K562 (cell line): ENCODE measurements around the gene GRB10. TPM values are rescaled to one million over a fixed set of nuclear protein-coding genes. Genes with fewer than 3 reads are reported as not detected.

ENCODE experiments used
- ATAC-seq: fragments of 200-7000 bp; cut with Tn5 transposase; 3 replicates; pipeline ENCODE4 v1.9.1; 2020; ENCODE audit warnings: moderate library complexity
- BruUV-seq: library from RNA; stranded (reverse); fragments of 400-500 nt; replicated peaks from 2 replicates; lab custom pipeline; 2021; lab: Mats Ljungman, UMichigan
- CTCF ChIA-PET: fragments of 300-600 bp; formaldehyde crosslinking; extraction: SDS; loops from one replicate; lab custom pipeline; 2021; ENCODE audit warnings: low intra/inter-chr PET ratio; lab: Yijun Ruan, JAX
- POLR2A ChIA-PET: fragments of 300-600, 350-650 bp; sonication (Branson Sonifier 250); formaldehyde crosslinking; extraction: SDS; loops from one replicate; lab custom pipeline; 2021; ENCODE audit warnings: antibody characterized with exemption, inconsistent platforms; lab: Yijun Ruan, JAX
- DNase-seq, 4 experiments: peaks; one replicate each; pipeline versions ENCODE4 v3.0.0 to v3.0.0-alpha.2; 2011 to 2018; ENCODE audit warnings: low spot score in 3 of 4, mixed read lengths in 3 of 4; ENCODE audit errors: extremely low read depth in 1 of 4
- FAIRE-seq: peaks from 2 replicates; lab custom pipeline; 2011; peaks lifted over from hg19 to GRCh38; lab: Jason Lieb, UNC
- H2AFZ ChIP-seq: 2 replicates; pipeline ENCODE4 v1.6.0; 2011; ENCODE audit warnings: low read depth, low read length, control low read depth, inconsistent platforms
- H3K27ac ChIP-seq: fragments of 200-600 bp; 3 replicates; pipeline ENCODE4 v1.8.0; 2011; ENCODE audit warnings: low read depth, mild to moderate bottlenecking, control low read depth, inconsistent platforms, low read length, moderate library complexity, mixed read lengths; ENCODE audit errors: extremely low read depth
- H3K27me3 ChIP-seq, 2 experiments: fragments of 300-600 bp in 1 of 2; 2 replicates in 1 of 2; 3 replicates in 1 of 2; pipeline versions ENCODE4 v1.6.0 to v1.8.0; 2011; ENCODE audit warnings: inconsistent platforms in 2 of 2, low read length in 2 of 2, mild to moderate bottlenecking in 1 of 2, mixed read lengths in 1 of 2, moderate library complexity in 1 of 2; ENCODE audit not compliant: control insufficient read depth in 2 of 2, insufficient read depth in 2 of 2
- H3K36me3 ChIP-seq: fragments of 300-600 bp; 3 replicates; pipeline ENCODE4 v1.8.0; 2011; ENCODE audit warnings: mild to moderate bottlenecking, low read length, inconsistent platforms; ENCODE audit not compliant: control insufficient read depth, insufficient read depth
- H3K4me1 ChIP-seq, 2 experiments: fragments of 200-600 bp in 1 of 2; replicated peaks in 1 of 2; 2 replicates in 1 of 2; 3 replicates in 1 of 2; pipeline versions ENCODE4 v1.5.1 to v1.8.0; 2011; ENCODE audit warnings: inconsistent platforms in 2 of 2, low read length in 2 of 2, mild to moderate bottlenecking in 1 of 2, mixed read lengths in 1 of 2, moderate library complexity in 1 of 2; ENCODE audit not compliant: control insufficient read depth in 2 of 2, insufficient read depth in 2 of 2
- H3K4me2 ChIP-seq: 2 replicates; pipeline ENCODE4 v1.6.1; 2011; ENCODE audit warnings: low read length, control low read depth, inconsistent platforms, mixed read lengths; ENCODE audit not compliant: insufficient read depth
- H3K4me3 ChIP-seq: fragments of 200-600 bp; sonication (generic), shearing (Covaris generic); 2 replicates; pipeline ENCODE4 v1.5.1; 2016; ENCODE audit warnings: control low read depth, inconsistent platforms
- H3K79me2 ChIP-seq: fragments of 200-600 bp; 3 replicates; pipeline ENCODE4 v1.8.0; 2011; ENCODE audit warnings: low read length, inconsistent platforms; ENCODE audit not compliant: control insufficient read depth, insufficient read depth
- H3K9ac ChIP-seq, 2 experiments: 2 replicates each; pipeline versions ENCODE4 v1.6.0 to v1.6.1; 2011; ENCODE audit warnings: low read depth in 2 of 2, low read length in 2 of 2, control low read depth in 1 of 2, inconsistent platforms in 1 of 2, mild to moderate bottlenecking in 1 of 2, mixed read lengths in 1 of 2; ENCODE audit not compliant: insufficient read depth in 1 of 2
- H3K9me1 ChIP-seq: one replicate; pipeline ENCODE4 v1.6.0; 2011; ENCODE audit warnings: inconsistent platforms, mild to moderate bottlenecking, low read length, moderate library complexity; ENCODE audit not compliant: control insufficient read depth, insufficient read depth
- H3K9me3 ChIP-seq: replicated peaks from 2 replicates; pipeline ENCODE4 v1.5.1; 2011; ENCODE audit warnings: low read depth, low read length, inconsistent platforms; ENCODE audit not compliant: control insufficient read depth, insufficient read depth
- H4K20me1 ChIP-seq: replicated peaks from 2 replicates; pipeline ENCODE4 v1.6.1; 2011; ENCODE audit warnings: low read length, inconsistent platforms, mixed read lengths; ENCODE audit not compliant: control insufficient read depth, insufficient read depth
- ARID2 ChIP-seq: fragments of 450-650 bp; IDR thresholded peaks from 2 replicates; pipeline ENCODE4 v1.6.1; 2017; ENCODE audit warnings: antibody characterized with exemption, mild to moderate bottlenecking
- IRF9 ChIP-seq: fragments of 450-650 bp; IDR thresholded peaks from 2 replicates; pipeline ENCODE4 v1.6.1; 2016; ENCODE audit warnings: missing biosample characterization, missing genetic modification characterization
- NR3C1 ChIP-seq: sonication (generic); formaldehyde crosslinking; IDR thresholded peaks from 2 replicates; pipeline ENCODE4 v1.8.1; 2022; ENCODE audit warnings: missing genetic modification reagents
- PPARD ChIP-seq: fragments of 250-450 bp; sonication (Bioruptor Pico); IDR thresholded peaks from 2 replicates; pipeline ENCODE4 v1.8.0; 2022; ENCODE audit warnings: inconsistent platforms, mild to moderate bottlenecking, moderate library complexity
- SFPQ ChIP-seq: fragments of 200-400 bp; formaldehyde crosslinking; IDR thresholded peaks from 2 replicates; pipeline ENCODE4 v1.6.1; 2017; ENCODE audit warnings: mild to moderate bottlenecking, low read depth, low read length, moderate library complexity
- SMARCA4 ChIP-seq: fragments of 450-650 bp; IDR thresholded peaks from 2 replicates; pipeline ENCODE4 v1.6.1; 2016
- ZNF12 ChIP-seq: sonication (generic); formaldehyde crosslinking; IDR thresholded peaks from 2 replicates; pipeline ENCODE4 v1.4.0; 2020; ENCODE audit warnings: mild to moderate bottlenecking, missing genetic modification reagents
- ZNF551 ChIP-seq: fragments of 250-450 bp; sonication (Bioruptor Pico); IDR thresholded peaks from 2 replicates; pipeline ENCODE4 v1.5.0; 2021; ENCODE audit warnings: mild to moderate bottlenecking, moderate library complexity
- ZSCAN29 ChIP-seq: fragments of 450-650 bp; IDR thresholded peaks from 2 replicates; pipeline ENCODE4 v1.6.1; 2017
- WGBS: fragments of 100-300 bp; shearing (Covaris generic); methylation state at CpG from one replicate; pipeline ENCODE4 v1.1.6; 2016; ENCODE audit warnings: low coverage, mixed read lengths; ENCODE audit not compliant: insufficient coverage; ENCODE audit errors: missing lambda C conversion rate; 5-methylcytosine and 5-hydroxymethylcytosine counted together
- in situ Hi-C: fragments of 300-500 bp; cut with MboI; formaldehyde crosslinking; loops from 4 replicates; pipeline ENCODE4 v1.15.0; 2018; ENCODE audit warnings: inconsistent platforms, mixed read lengths
- intact Hi-C: fragments of 100-400 bp; cut with micrococcal nuclease; formaldehyde crosslinking; loops from 2 replicates; pipeline ENCODE4 v1.14.2; 2022
- polyA plus RNA-seq, 8 experiments: library from polyadenylated mRNA; depleted of rRNA in 4 of 8; stranded (reverse) in 5 of 8; unstranded in 3 of 8; fragments of >200 nt; fragmentation: Nextera tagmentation in 2 of 8; fragmentation: Illumina TruSeq in 1 of 8; extraction: Ambion mirVana in 2 of 8; extraction: Trizol in 1 of 8; gene quantifications; 2 replicates each; pipeline versions ENCODE4 v1.2.1 to v1.2.3, GENCODE V29; 2011 to 2014; ENCODE audit warnings: inconsistent platforms in 1 of 8, missing spikeins in 1 of 8
- total RNA-seq, 7 experiments: library from RNA; depleted of rRNA in 6 of 7; stranded (reverse); fragments of >200 nt in 6 of 7; fragmentation: Illumina TruSeq in 2 of 7; extraction: Trizol in 2 of 7; gene quantifications; 2 replicates each; pipeline versions ENCODE4 v1.2.1 to v1.2.3, GENCODE V29; 2011 to 2021; ENCODE audit warnings: low replicate concordance in 1 of 7
- TF ChIP-seq, protein P1 (sequence below): sonication (generic); formaldehyde crosslinking; IDR thresholded peaks from 2 replicates; pipeline ENCODE4 v1.8.1; 2023; ENCODE audit warnings: mild to moderate bottlenecking, missing genetic modification reagents

GRB10 gene
- total and polyA plus RNA-seq, 9 of the 15 experiments (the other 6 are each of a cell fraction or from before 2014, with no cell fraction given): 8.9 to 88.5 (median 40.7) TPM

GRCh38 chr7:50782375-50783208 lies at the start of gene GRB10 (continued):
- TF ChIP-seq, protein P1, sequence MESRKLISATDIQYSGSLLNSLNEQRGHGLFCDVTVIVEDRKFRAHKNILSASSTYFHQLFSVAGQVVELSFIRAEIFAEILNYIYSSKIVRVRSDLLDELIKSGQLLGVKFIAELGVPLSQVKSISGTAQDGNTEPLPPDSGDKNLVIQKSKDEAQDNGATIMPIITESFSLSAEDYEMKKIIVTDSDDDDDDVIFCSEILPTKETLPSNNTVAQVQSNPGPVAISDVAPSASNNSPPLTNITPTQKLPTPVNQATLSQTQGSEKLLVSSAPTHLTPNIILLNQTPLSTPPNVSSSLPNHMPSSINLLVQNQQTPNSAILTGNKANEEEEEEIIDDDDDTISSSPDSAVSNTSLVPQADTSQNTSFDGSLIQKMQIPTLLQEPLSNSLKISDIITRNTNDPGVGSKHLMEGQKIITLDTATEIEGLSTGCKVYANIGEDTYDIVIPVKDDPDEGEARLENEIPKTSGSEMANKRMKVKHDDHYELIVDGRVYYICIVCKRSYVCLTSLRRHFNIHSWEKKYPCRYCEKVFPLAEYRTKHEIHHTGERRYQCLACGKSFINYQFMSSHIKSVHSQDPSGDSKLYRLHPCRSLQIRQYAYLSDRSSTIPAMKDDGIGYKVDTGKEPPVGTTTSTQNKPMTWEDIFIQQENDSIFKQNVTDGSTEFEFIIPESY: peak; percentile 17; the same call in 1 of the 2 replicates
- TF ChIP-seq IRF9 (no peak), ZNF12 (CRISPR knock-in tag) (no peak)
- TF ChIP-seq, all 486 proteins: peak for 3

DNA sequence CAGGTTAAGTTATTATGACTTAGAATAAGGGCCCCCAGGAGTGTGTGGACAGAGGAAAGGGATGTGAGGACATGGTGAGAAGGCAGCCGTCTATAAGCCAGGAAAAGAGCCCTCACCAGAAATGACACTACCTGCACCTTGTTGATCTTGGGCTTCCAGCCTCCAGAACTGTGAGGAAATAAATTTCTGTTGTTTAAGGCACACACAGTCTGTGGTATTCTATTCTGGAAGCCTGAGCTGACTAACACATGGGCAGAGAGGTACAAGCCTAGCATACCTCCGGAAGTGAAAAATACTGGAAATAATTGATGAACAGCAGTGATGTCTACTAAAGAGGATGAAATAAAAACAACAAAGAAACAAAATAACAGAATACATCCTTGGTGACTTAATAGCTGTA lies 46.1 kb upstream of the GRB10 start:
- DNase-seq: no peak
- H3K79me2 ChIP-seq: no peaks in the 10 kb centered on the region
- H3K9me3 ChIP-seq: no peaks in the 10 kb centered on the region
- H3K4me3 ChIP-seq: no peak overlapping the region
- no peak overlapping the region for H3K9ac ChIP-seq
- WGBS: 0% methylated on average over 2 of the region's 2 CpGs
- ATAC-seq: no peak
- H4K20me1 ChIP-seq: no peaks in the 10 kb centered on the region; the same call in 1 of the 2 replicates
- in situ Hi-C loops (no loop called here), intact Hi-C loops (no loop called here)
- H3K4me2 ChIP-seq: no peak overlapping the region
- POLR2A ChIA-PET: interaction anchor here (0.6 kb wide), 1 partner anchor 23 kb away, joined by 4 read pairs; no protein-coding TSS in a partner anchor
- no peak for FAIRE-seq
- peaks cover 26 to 37% of the 10 kb centered on the region in 2 experiments for H3K27me3 ChIP-seq
- H2AFZ ChIP-seq: no peak overlapping the region
- H3K9me1 ChIP-seq: no peaks in the 10 kb centered on the region
- TF ChIP-seq SMARCA4: no peak
- TF ChIP-seq ZNF551 (CRISPR knock-in tag): no peak
- TF ChIP-seq ZSCAN29: no peak
- TF ChIP-seq PPARD (CRISPR knock-in tag): no peak
- no peak for TF ChIP-seq SFPQ
- TF ChIP-seq NR3C1 (CRISPR knock-in tag): no peak
- no peak for TF ChIP-seq ARID2
- no peak overlapping the region for H3K27ac ChIP-seq
- H3K4me1 ChIP-seq: no peaks in the 10 kb centered on the region; a peak in 1 of 5 replicates
- H3K36me3 ChIP-seq: no peaks in the 10 kb centered on the region
- BruUV-seq: no TSS peak
- CTCF ChIA-PET: no interaction called here
